Endothelial cell of umbilical vein (primary cell): ENCODE data around the gene CFAP46. TPM values are rescaled to one million over a fixed set of nuclear protein-coding genes. Genes with fewer than 3 reads are reported as not detected.

Experiments
- BruUV-seq: library from RNA; stranded (reverse); fragments of 400-500 nt; replicated peaks from 2 replicates; lab custom pipeline; 2021; lab: Mats Ljungman, UMichigan
- CTCF ChIA-PET: fragments of 300-600, 350-600 bp; sonication (Branson Sonifier 250); formaldehyde crosslinking; loops from one replicate; lab custom pipeline; 2021; ENCODE audit warnings: antibody characterized with exemption, inconsistent platforms; lab: Charles Lee
- POLR2A ChIA-PET: fragments of 300-600, 350-600 bp; sonication (Branson Sonifier 250); formaldehyde crosslinking; loops from one replicate; lab custom pipeline; 2021; ENCODE audit warnings: antibody characterized with exemption, inconsistent platforms; lab: Charles Lee
- DNase-seq: peaks from one replicate; pipeline ENCODE4 v3.0.0-alpha.2; 2011; ENCODE audit warnings: low read depth, low spot score
- FAIRE-seq: peaks from 2 replicates; lab custom pipeline; 2011; peaks lifted over from hg19 to GRCh38; lab: Jason Lieb, UNC
- H2AFZ ChIP-seq: 2 replicates; pipeline ENCODE4 v1.6.0; 2012; ENCODE audit warnings: low read depth, low read length, control low read depth, inconsistent platforms
- H3K27ac ChIP-seq: 2 replicates; pipeline ENCODE4 v1.5.1; 2011; ENCODE audit warnings: low read depth, mild to moderate bottlenecking, control low read depth, low read length, moderate library complexity; ENCODE audit not compliant: insufficient read depth
- H3K27me3 ChIP-seq, 2 experiments: 2 replicates each; pipeline versions ENCODE4 v1.6.0 to v1.6.1; 2011; ENCODE audit warnings: low read length in 2 of 2, mixed read lengths in 1 of 2; ENCODE audit not compliant: control insufficient read depth in 2 of 2, insufficient read depth in 2 of 2
- H3K36me3 ChIP-seq, 2 experiments: 2 replicates in 1 of 2; 3 replicates in 1 of 2; pipeline ENCODE4 v1.5.1; 2011; ENCODE audit warnings: low read length in 2 of 2, mild to moderate bottlenecking in 1 of 2, moderate library complexity in 1 of 2; ENCODE audit not compliant: control insufficient read depth in 2 of 2, insufficient read depth in 2 of 2; ENCODE audit errors: extremely low read depth in 1 of 2
- H3K4me1 ChIP-seq: 3 replicates; pipeline ENCODE4 v1.5.1; 2011; ENCODE audit warnings: mild to moderate bottlenecking, low read length; ENCODE audit not compliant: control insufficient read depth, insufficient read depth; ENCODE audit errors: extremely low read depth
- H3K4me2 ChIP-seq: 2 replicates; pipeline ENCODE4 v1.6.1; 2011; ENCODE audit warnings: low read length, control low read depth, mixed read lengths; ENCODE audit not compliant: insufficient read depth
- H3K4me3 ChIP-seq, 3 experiments: fragments of 200-600 bp in 1 of 3; sonication (generic), shearing (Covaris generic) in 1 of 3; replicated peaks in 1 of 3; 2 replicates each; pipeline ENCODE4 v1.5.1; 2011 to 2016; ENCODE audit warnings: control low read depth in 3 of 3, low read length in 3 of 3, mild to moderate bottlenecking in 2 of 3, inconsistent platforms in 1 of 3, low read depth in 1 of 3, moderate library complexity in 1 of 3; ENCODE audit not compliant: insufficient read depth in 1 of 3
- H3K79me2 ChIP-seq: 2 replicates; pipeline ENCODE4 v1.6.0; 2012; ENCODE audit warnings: low read length, inconsistent platforms; ENCODE audit not compliant: control insufficient read depth, insufficient read depth
- H3K9ac ChIP-seq: replicated peaks from 2 replicates; pipeline ENCODE3; 2011; ENCODE audit warnings: low read length, control low read depth; ENCODE audit not compliant: insufficient read depth; ENCODE audit errors: extremely low read depth
- H3K9me1 ChIP-seq: replicated peaks from 3 replicates; pipeline ENCODE4 v1.6.0; 2011; ENCODE audit warnings: mild to moderate bottlenecking, low read length; ENCODE audit not compliant: control insufficient read depth, insufficient read depth; ENCODE audit errors: extremely low read depth
- H3K9me3 ChIP-seq: replicated peaks from 2 replicates; pipeline ENCODE4 v1.5.1; 2012; ENCODE audit warnings: low read length, inconsistent platforms; ENCODE audit not compliant: control insufficient read depth, insufficient read depth
- H4K20me1 ChIP-seq: replicated peaks from 2 replicates; pipeline ENCODE3; 2011; ENCODE audit warnings: mild to moderate bottlenecking, low read length; ENCODE audit not compliant: control insufficient read depth, insufficient read depth; ENCODE audit errors: extremely low read depth
- CTCF ChIP-seq, 2 donors: IDR thresholded peaks; 1 replicate in 1 of 2; 2 replicates in 1 of 2; pipeline ENCODE4 v1.5.1; 2011; ENCODE audit warnings: low read length in 2 of 2, mild to moderate bottlenecking in 2 of 2, moderate library complexity in 2 of 2, control low read depth in 1 of 2, inconsistent platforms in 1 of 2, low read depth in 1 of 2; ENCODE audit not compliant: insufficient read depth in 1 of 2; ENCODE audit errors: extremely low read depth in 1 of 2
- EZH2 ChIP-seq: IDR thresholded peaks from 2 replicates; pipeline ENCODE4 v1.6.1; 2012; ENCODE audit warnings: borderline replicate concordance, low read depth, mild to moderate bottlenecking, moderate library complexity, low read length, inconsistent platforms; ENCODE audit not compliant: severe bottlenecking
- FOS ChIP-seq: IDR thresholded peaks from 2 replicates; pipeline ENCODE4 v1.6.1; 2011; ENCODE audit warnings: mild to moderate bottlenecking, low read length, moderate library complexity, borderline replicate concordance; ENCODE audit not compliant: insufficient read depth
- GATA2 ChIP-seq: IDR thresholded peaks from 2 replicates; pipeline ENCODE4 v1.7.0; 2011; ENCODE audit warnings: low read depth, mild to moderate bottlenecking, moderate library complexity, mixed read lengths, low read length; ENCODE audit not compliant: insufficient read length, insufficient read depth
- JUN ChIP-seq: IDR thresholded peaks from 2 replicates; pipeline ENCODE4 v1.6.1; 2011; ENCODE audit warnings: borderline replicate concordance, low read depth; ENCODE audit not compliant: insufficient read length, insufficient read depth
- MAX ChIP-seq: IDR thresholded peaks from 2 replicates; pipeline ENCODE4 v1.6.1; 2011; ENCODE audit not compliant: insufficient read depth, insufficient read length
- MYC ChIP-seq: IDR thresholded peaks from one replicate; pipeline ENCODE4 v1.6.1; 2011; ENCODE audit warnings: mild to moderate bottlenecking, low read depth, low read length
- POLR2A ChIP-seq: IDR thresholded peaks from 2 replicates; pipeline ENCODE4 v1.6.1; 2012; ENCODE audit warnings: low read depth, mild to moderate bottlenecking, control low read depth, low read length
- POLR2AphosphoS5 ChIP-seq: IDR thresholded peaks from 2 replicates; pipeline ENCODE4 v1.6.1; 2012; ENCODE audit warnings: low read depth, mild to moderate bottlenecking, control low read depth, low read length, moderate library complexity; ENCODE audit not compliant: insufficient read depth
- dilution Hi-C: fragments of 300-500 bp; cut with MboI; formaldehyde crosslinking; loops from one replicate; pipeline ENCODE4 v1.15.0; 2019; ENCODE audit warnings: low sequenced_read_pairs; ENCODE audit not compliant: extremely low pct_ligation_motif_present
- intact Hi-C: fragments of 100-400 bp; cut with micrococcal nuclease; formaldehyde crosslinking; loops from one replicate; pipeline ENCODE4 v1.10.0; 2022
- polyA plus RNA-seq, 4 experiments: library from polyadenylated mRNA; depleted of rRNA in 3 of 4; stranded (reverse) in 3 of 4; unstranded in 1 of 4; fragments of >200 nt; gene quantifications; 2 replicates each; pipeline versions ENCODE4 v1.2.1 to v1.2.3, GENCODE V29; 2011 to 2012; ENCODE audit warnings: missing spikeins in 1 of 4
- total RNA-seq: library from RNA; stranded (reverse); gene quantifications from 2 replicates; pipeline ENCODE4 v1.2.3, GENCODE V29; 2021

Gene CFAP46
- total and polyA plus RNA-seq, 2 donors (not counting 3 experiments of a cell fraction or from before 2014, with no cell fraction given): 0.75 to 0.98 TPM

DNA sequence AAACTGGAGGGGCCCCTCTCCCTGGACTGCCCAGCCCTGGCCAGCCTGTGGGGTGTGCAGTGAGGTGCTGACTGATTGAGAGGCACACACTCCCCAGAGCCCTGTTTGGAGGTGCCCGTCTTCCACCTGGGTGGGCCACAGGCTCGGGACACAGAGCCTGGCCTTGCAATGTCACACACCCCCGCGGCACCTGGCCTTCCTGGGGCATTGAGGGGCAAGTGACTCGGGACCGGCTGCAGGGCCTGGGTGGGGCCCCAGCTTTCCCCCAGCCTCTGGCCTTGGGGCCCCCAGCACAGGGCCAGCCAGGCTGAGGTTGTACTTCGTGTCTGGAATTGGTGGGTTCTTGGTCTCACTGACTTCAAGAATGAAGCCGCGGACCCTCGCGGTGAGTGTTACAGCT is 142.5 kb downstream of the CFAP46 start:
- no peaks in the 10 kb centered on the region for H4K20me1 ChIP-seq
- BruUV-seq: no TSS peak
- no peak overlapping the region for H3K4me3 ChIP-seq
- ChIA-PET CTCF (no interaction called here), POLR2A (no interaction called here)
- DNase-seq (no peak), FAIRE-seq (no peak)
- H3K9ac ChIP-seq: no peak overlapping the region
- H3K79me2 ChIP-seq: no peaks in the 10 kb centered on the region
- no peak for TF ChIP-seq FOS
- TF ChIP-seq EZH2: no peak
- no peak for TF ChIP-seq MYC
- TF ChIP-seq MAX: no peak
- TF ChIP-seq GATA2: no peak
- TF ChIP-seq POLR2AphosphoS5: no peak
- no peak for TF ChIP-seq JUN
- no peak for TF ChIP-seq POLR2A
- no peak for TF ChIP-seq CTCF (IDR thresholded peaks at IDR 0.05; ENCODE audit: extremely low read depth in 1 of 2, insufficient read depth in 1 of 2, low read depth in 1 of 2, low read length in 2 of 2)
- H3K27ac ChIP-seq: no peak overlapping the region
- dilution Hi-C loops (no loop called here), intact Hi-C loops (no loop called here)
- H3K9me1 ChIP-seq: no peaks in the 10 kb centered on the region
- H3K9me3 ChIP-seq: no peaks in the 10 kb centered on the region
- H3K4me2 ChIP-seq: no peak overlapping the region
- no peaks in the 10 kb centered on the region for H3K27me3 ChIP-seq
- no peaks in the 10 kb centered on the region for H3K36me3 ChIP-seq
- H3K4me1 ChIP-seq: no peaks in the 10 kb centered on the region
- no peak overlapping the region for H2AFZ ChIP-seq
